Gastroesophageal sphincter (tissue), 3 donors: Measurements from ENCODE around the gene ANAPC4.

Experiments
- EP300 ChIP-seq: sonication (generic); formaldehyde crosslinking; IDR thresholded peaks from one replicate; pipeline ENCODE4 v1.6.1; 2017; ENCODE audit warnings: antibody characterized with exemption, mild to moderate bottlenecking
- TF ChIP-seq, protein P1 (sequence below), 4 experiments: fragments of 200-600 bp in 2 of 4; fragments of 450-650 bp in 2 of 4; sonication (generic) in 1 of 4; IDR thresholded peaks; one replicate each; pipeline ENCODE4 v1.5.1; 2017 to 2019; ENCODE audit warnings: antibody characterized with exemption in 4 of 4, mild to moderate bottlenecking in 2 of 4, moderate library complexity in 2 of 4

DNA sequence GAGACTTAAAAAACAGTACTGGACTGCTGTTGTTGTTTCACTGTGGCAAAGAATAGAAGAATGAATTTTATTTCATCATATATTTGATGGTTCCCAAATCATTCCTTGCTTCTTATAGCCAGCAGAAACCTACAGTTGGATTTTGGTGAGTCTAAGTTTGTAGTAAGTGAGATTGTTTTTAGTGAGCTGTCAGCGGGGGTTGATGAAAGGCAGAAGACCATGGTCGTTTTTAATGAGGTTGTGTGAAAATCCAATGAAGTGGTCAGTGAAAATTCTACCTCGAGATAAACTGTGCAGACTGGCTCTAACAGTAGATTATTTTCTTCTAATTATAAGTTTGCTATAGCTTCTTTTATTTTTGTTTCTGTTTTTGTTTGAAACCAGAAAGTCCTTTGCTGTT, 36.2 kb downstream of the ANAPC4 start:
- TF ChIP-seq, protein P1, sequence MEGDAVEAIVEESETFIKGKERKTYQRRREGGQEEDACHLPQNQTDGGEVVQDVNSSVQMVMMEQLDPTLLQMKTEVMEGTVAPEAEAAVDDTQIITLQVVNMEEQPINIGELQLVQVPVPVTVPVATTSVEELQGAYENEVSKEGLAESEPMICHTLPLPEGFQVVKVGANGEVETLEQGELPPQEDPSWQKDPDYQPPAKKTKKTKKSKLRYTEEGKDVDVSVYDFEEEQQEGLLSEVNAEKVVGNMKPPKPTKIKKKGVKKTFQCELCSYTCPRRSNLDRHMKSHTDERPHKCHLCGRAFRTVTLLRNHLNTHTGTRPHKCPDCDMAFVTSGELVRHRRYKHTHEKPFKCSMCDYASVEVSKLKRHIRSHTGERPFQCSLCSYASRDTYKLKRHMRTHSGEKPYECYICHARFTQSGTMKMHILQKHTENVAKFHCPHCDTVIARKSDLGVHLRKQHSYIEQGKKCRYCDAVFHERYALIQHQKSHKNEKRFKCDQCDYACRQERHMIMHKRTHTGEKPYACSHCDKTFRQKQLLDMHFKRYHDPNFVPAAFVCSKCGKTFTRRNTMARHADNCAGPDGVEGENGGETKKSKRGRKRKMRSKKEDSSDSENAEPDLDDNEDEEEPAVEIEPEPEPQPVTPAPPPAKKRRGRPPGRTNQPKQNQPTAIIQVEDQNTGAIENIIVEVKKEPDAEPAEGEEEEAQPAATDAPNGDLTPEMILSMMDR (IDR thresholded peaks at IDR 0.05), result no peak
- TF ChIP-seq EP300, result no peak
